WTC11 (cell line): ENCODE measurements around the gene MGAM2. TPM values are rescaled to one million over a fixed set of nuclear protein-coding genes. Genes with fewer than 3 reads are reported as not detected.

ENCODE experiments used
- ATAC-seq: fragments of 200-7000 bp; cut with Tn5 transposase; 2 replicates; pipeline ENCODE4 v1.10.0; 2021; ENCODE audit warnings: mild to moderate bottlenecking, moderate library complexity
- CTCF ChIA-PET: fragments of 300-600 bp; sonication (Branson Sonifier 250); formaldehyde crosslinking; loops from one replicate; lab custom pipeline; 2021; ENCODE audit warnings: antibody characterized with exemption; lab: Charles Lee
- POLR2A ChIA-PET: fragments of 350-600 bp; sonication (Branson Sonifier 250); formaldehyde crosslinking; loops from one replicate; lab custom pipeline; 2021; ENCODE audit warnings: antibody characterized with exemption; lab: Charles Lee
- DNase-seq: peaks from one replicate; pipeline ENCODE4 v3.0.0; 2021; ENCODE audit warnings: low spot score
- H3K27ac Mint-ChIP-seq: 2 replicates; pipeline ENCODE4 v1.8.0; 2021; ENCODE audit warnings: mixed read lengths
- H3K27me3 Mint-ChIP-seq: 2 replicates; pipeline ENCODE4 v1.8.0; 2021; ENCODE audit warnings: low read depth, mild to moderate bottlenecking, moderate library complexity, mixed read lengths
- H3K36me3 Mint-ChIP-seq: 2 replicates; pipeline ENCODE4 v1.8.0; 2021; ENCODE audit warnings: mixed read lengths
- H3K4me1 Mint-ChIP-seq: 2 replicates; pipeline ENCODE4 v1.8.0; 2022; ENCODE audit warnings: mixed read lengths
- H3K4me3 Mint-ChIP-seq: 2 replicates; pipeline ENCODE4 v1.8.0; 2021; ENCODE audit warnings: mild to moderate bottlenecking, moderate library complexity, mixed read lengths
- H3K9me3 Mint-ChIP-seq: 2 replicates; pipeline ENCODE4 v1.8.0; 2021; ENCODE audit warnings: mixed read lengths
- ARID4B ChIP-seq: sonication (generic); formaldehyde crosslinking; IDR thresholded peaks from 2 replicates; pipeline ENCODE4 v1.8.0; 2023; ENCODE audit warnings: missing genetic modification reagents, mild to moderate bottlenecking, borderline replicate concordance
- ATF1 ChIP-seq: sonication (generic); formaldehyde crosslinking; IDR thresholded peaks from 2 replicates; pipeline ENCODE4 v1.8.1; 2023; ENCODE audit warnings: mild to moderate bottlenecking, moderate library complexity, missing genetic modification reagents
- E2F1 ChIP-seq: sonication (generic); formaldehyde crosslinking; IDR thresholded peaks from 2 replicates; pipeline ENCODE4 v1.8.0; 2022; ENCODE audit warnings: mild to moderate bottlenecking, missing genetic modification reagents
- ESRRA ChIP-seq: sonication (generic); formaldehyde crosslinking; IDR thresholded peaks from 2 replicates; pipeline ENCODE4 v1.8.1; 2022; ENCODE audit warnings: mild to moderate bottlenecking, missing genetic modification reagents, borderline replicate concordance
- ETV6 ChIP-seq: sonication (generic); formaldehyde crosslinking; IDR thresholded peaks from 2 replicates; pipeline ENCODE4 v1.8.1; 2022; ENCODE audit warnings: mild to moderate bottlenecking, missing genetic modification reagents
- GABPB1 ChIP-seq: sonication (generic); formaldehyde crosslinking; IDR thresholded peaks from 2 replicates; pipeline ENCODE4 v1.8.1; 2023; ENCODE audit warnings: mild to moderate bottlenecking, missing genetic modification reagents
- HMGA2 ChIP-seq: fragments of 250-450 bp; sonication (Bioruptor Pico); IDR thresholded peaks from 2 replicates; pipeline ENCODE4 v1.4.0; 2021; ENCODE audit warnings: mild to moderate bottlenecking, moderate library complexity
- IRF1 ChIP-seq: sonication (generic); formaldehyde crosslinking; IDR thresholded peaks from 2 replicates; pipeline ENCODE4 v1.8.0; 2023; ENCODE audit warnings: missing genetic modification reagents
- KAT7 ChIP-seq: sonication (generic); formaldehyde crosslinking; IDR thresholded peaks from 2 replicates; pipeline ENCODE4 v1.8.1; 2023; ENCODE audit warnings: missing genetic modification reagents, mild to moderate bottlenecking, borderline replicate concordance
- NFYB ChIP-seq: sonication (generic); formaldehyde crosslinking; conservative IDR thresholded peaks from 2 replicates; pipeline ENCODE4 v1.8.0; 2022; ENCODE audit warnings: low read depth, missing genetic modification reagents
- OVOL2 ChIP-seq: fragments of 250-450 bp; sonication (Bioruptor Pico); IDR thresholded peaks from 2 replicates; pipeline ENCODE4 v1.9.0; 2021; ENCODE audit warnings: mild to moderate bottlenecking, borderline replicate concordance
- PRDM15 ChIP-seq: sonication (generic); formaldehyde crosslinking; IDR thresholded peaks from 2 replicates; pipeline ENCODE4 v1.8.0; 2022; ENCODE audit warnings: missing genetic modification reagents
- TCF7 ChIP-seq: sonication (generic); formaldehyde crosslinking; IDR thresholded peaks from 2 replicates; pipeline ENCODE4 v1.8.0; 2022; ENCODE audit warnings: mild to moderate bottlenecking, low read depth, missing genetic modification reagents, moderate library complexity
- USF2 ChIP-seq: sonication (generic); formaldehyde crosslinking; IDR thresholded peaks from 2 replicates; pipeline ENCODE4 v1.8.1; 2023; ENCODE audit warnings: mild to moderate bottlenecking, missing genetic modification reagents, moderate library complexity
- ZBTB43 ChIP-seq: sonication (generic); formaldehyde crosslinking; IDR thresholded peaks from 2 replicates; pipeline ENCODE4 v1.8.1; 2023; ENCODE audit warnings: mild to moderate bottlenecking, missing genetic modification reagents
- ZNF281 ChIP-seq: sonication (generic); formaldehyde crosslinking; IDR thresholded peaks from 2 replicates; pipeline ENCODE4 v1.8.0; 2023; ENCODE audit warnings: mild to moderate bottlenecking, missing genetic modification reagents
- ZNF396 ChIP-seq: fragments of 250-450 bp; sonication (Bioruptor Pico); IDR thresholded peaks from 2 replicates; pipeline ENCODE4 v1.8.0; 2021; ENCODE audit warnings: mild to moderate bottlenecking, moderate library complexity, borderline replicate concordance
- total RNA-seq: library from RNA; stranded (reverse); gene quantifications from 3 replicates; pipeline ENCODE4 v1.2.3, GENCODE V29; 2021

MGAM2 gene
- total RNA-seq, 1 experiment from 2014 or later = not detected

GRCh38 chr7:142194201-142194600 lies 82.7 kb downstream of the MGAM2 start (continued):
- TF ChIP-seq ESRRA (CRISPR knock-in tag) (no peak), TCF7 (no peak), NFYB (CRISPR knock-in tag) (no peak), HMGA2 (no peak), PRDM15 (CRISPR knock-in tag) (no peak), KAT7 (no peak)

- no peak for TF ChIP-seq ZBTB43
- Mint-ChIP-seq H3K27me3 (peaks cover 7% of the 10 kb centered on the region; the same call in 1 of the 2 replicates), H3K36me3 (no peaks in the 10 kb centered on the region), H3K9me3 (no peaks in the 10 kb centered on the region), H3K4me3 (no peak overlapping the region), H3K27ac (no peak overlapping the region), H3K4me1 (no peaks in the 10 kb centered on the region)
- peak; percentile 30; the same call in 1 of the 2 replicates for ATAC-seq
- CTCF ChIA-PET = interaction anchor here (1.3 kb wide), 1 partner anchor 15 kb away, joined by 5 read pairs; no protein-coding TSS in a partner anchor
- no peak for DNase-seq
- POLR2A ChIA-PET = no interaction called here
These were observed 84.7 kb downstream of the MGAM2 start for GRCh38 chr7:142196066-142196840.

- DNase-seq (no peak), ATAC-seq (no peak)
- Mint-ChIP-seq H3K36me3 (no peaks in the 10 kb centered on the region), H3K4me1 (no peaks in the 10 kb centered on the region), H3K9me3 (peaks cover 11% of the 10 kb centered on the region), H3K27ac (no peak overlapping the region), H3K4me3 (no peak overlapping the region), H3K27me3 (peaks cover 2% of the 10 kb centered on the region; the same call in 1 of the 2 replicates)
- CTCF ChIA-PET = no interaction called here
- TF ChIP-seq ZNF281 (CRISPR knock-in tag) (no peak), IRF1 (CRISPR knock-in tag) (no peak), ATF1 (CRISPR knock-in tag) (no peak), GABPB1 (CRISPR knock-in tag) (no peak), USF2 (CRISPR knock-in tag) (no peak), ZNF396 (CRISPR knock-in tag) (no peak), OVOL2 (CRISPR knock-in tag) (no peak), ARID4B (CRISPR knock-in tag) (no peak), E2F1 (CRISPR knock-in tag) (no peak), ETV6 (no peak), HMGA2 (no peak)
- POLR2A ChIA-PET = no interaction called here
These were observed 88.7 kb downstream of the MGAM2 start for GRCh38 chr7:142200206-142200605.
